Spleen (tissue), 7 donors: ENCODE measurements around the gene PIK3C2G.

ENCODE experiments used
- POLR2A ChIP-seq, 3 donors: fragments of 450-650 bp; IDR thresholded peaks; one replicate each; pipeline ENCODE4 v1.5.1; 2017; ENCODE audit warnings: antibody characterized with exemption in 3 of 3, mild to moderate bottlenecking in 1 of 3
- POLR2AphosphoS5 ChIP-seq, 3 donors: sonication (generic); formaldehyde crosslinking; IDR thresholded peaks; one replicate each; pipeline ENCODE4 v1.5.1; 2017; ENCODE audit warnings: antibody characterized with exemption in 3 of 3
- TF ChIP-seq, protein P1 (sequence below), 11 experiments: fragments of 200-600 bp in 7 of 11; fragments of 450-650 bp in 4 of 11; sonication (generic) in 4 of 11; IDR thresholded peaks in 8 of 11; conservative IDR thresholded peaks in 3 of 11; 1 replicate in 7 of 11; 2 replicates in 4 of 11; pipeline versions ENCODE4 v1.4.0 to v1.8.0; 2016 to 2021; ENCODE audit warnings: antibody characterized with exemption in 11 of 11, inconsistent platforms in 4 of 11, mild to moderate bottlenecking in 1 of 11
- donor health status: DM: no; HTN: no; CAD: no; lungs with moderate emphysema.
- donor health status: DM: no; HTN: no; CAD: no.
- donor health status: DM: no; HTN: no; CAD: no.

DNA sequence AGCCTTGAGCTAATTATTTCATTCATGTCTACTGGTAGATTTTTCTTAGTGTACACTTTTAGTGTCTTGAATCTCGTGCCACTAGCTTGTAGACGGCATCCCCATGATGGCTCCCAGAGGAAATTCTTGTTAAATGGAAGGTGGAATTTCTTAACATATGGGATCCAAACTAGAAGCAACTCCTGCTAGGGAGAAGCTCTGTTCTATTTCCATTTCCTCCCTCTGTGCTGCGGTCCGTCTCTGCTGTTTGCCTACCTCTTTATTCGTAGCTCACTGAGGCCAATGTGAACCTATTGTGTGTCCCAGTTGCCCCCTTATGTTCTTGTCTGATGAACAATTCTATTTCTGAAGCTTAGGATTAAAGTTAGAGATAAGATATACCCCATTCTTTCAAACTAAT lies 588 bp downstream of the PIK3C2G start:
- TF ChIP-seq, protein P1, sequence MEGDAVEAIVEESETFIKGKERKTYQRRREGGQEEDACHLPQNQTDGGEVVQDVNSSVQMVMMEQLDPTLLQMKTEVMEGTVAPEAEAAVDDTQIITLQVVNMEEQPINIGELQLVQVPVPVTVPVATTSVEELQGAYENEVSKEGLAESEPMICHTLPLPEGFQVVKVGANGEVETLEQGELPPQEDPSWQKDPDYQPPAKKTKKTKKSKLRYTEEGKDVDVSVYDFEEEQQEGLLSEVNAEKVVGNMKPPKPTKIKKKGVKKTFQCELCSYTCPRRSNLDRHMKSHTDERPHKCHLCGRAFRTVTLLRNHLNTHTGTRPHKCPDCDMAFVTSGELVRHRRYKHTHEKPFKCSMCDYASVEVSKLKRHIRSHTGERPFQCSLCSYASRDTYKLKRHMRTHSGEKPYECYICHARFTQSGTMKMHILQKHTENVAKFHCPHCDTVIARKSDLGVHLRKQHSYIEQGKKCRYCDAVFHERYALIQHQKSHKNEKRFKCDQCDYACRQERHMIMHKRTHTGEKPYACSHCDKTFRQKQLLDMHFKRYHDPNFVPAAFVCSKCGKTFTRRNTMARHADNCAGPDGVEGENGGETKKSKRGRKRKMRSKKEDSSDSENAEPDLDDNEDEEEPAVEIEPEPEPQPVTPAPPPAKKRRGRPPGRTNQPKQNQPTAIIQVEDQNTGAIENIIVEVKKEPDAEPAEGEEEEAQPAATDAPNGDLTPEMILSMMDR (IDR thresholded peaks at IDR 0.05 in 8 of 11, conservative IDR thresholded peaks at IDR 0.05 in 3 of 11) = no peak
- TF ChIP-seq POLR2A (IDR thresholded peaks at IDR 0.05) = no peak
- TF ChIP-seq POLR2AphosphoS5 (IDR thresholded peaks at IDR 0.05) = no peak
